Cardiac fibroblast (primary cell): Measurements from ENCODE around the gene LRRC23.
A peak's percentile ranks its signal among the peaks of the same experiment; 100 is the strongest.

ENCODE experiments used
- DNase-seq, 2 donors: peaks; one replicate each; pipeline versions ENCODE4 v3.0.0 to v3.0.0-alpha.2; 2010; ENCODE audit warnings: low read depth in 2 of 2
- H3K4me3 ChIP-seq, 2 donors: replicated peaks in 1 of 2; 1 replicate in 1 of 2; 2 replicates in 1 of 2; pipeline ENCODE4 v1.5.1; 2011; ENCODE audit warnings: low read depth in 2 of 2, low read length in 2 of 2, mild to moderate bottlenecking in 2 of 2, moderate library complexity in 1 of 2
- TF ChIP-seq, protein P1 (sequence below): IDR thresholded peaks from one replicate; pipeline ENCODE4 v1.5.1; 2011; ENCODE audit warnings: low read depth, mild to moderate bottlenecking, low read length, inconsistent platforms

Gene LRRC23

DNA sequence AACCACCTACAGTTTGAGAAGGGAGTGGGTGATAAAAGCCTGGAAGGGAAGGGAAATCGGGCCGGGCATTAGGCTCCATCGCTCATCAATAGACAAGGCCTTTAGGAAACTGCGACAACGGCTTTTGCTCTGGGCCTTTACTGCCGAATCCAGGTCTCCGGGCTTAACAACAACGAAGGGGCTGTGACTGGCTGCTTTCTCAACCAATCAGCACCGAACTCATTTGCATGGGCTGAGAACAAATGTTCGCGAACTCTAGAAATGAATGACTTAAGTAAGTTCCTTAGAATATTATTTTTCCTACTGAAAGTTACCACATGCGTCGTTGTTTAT, 38.7 kb downstream of the LRRC23 start:
- H3K4me3 ChIP-seq = no peak overlapping the region
- TF ChIP-seq, protein P1, sequence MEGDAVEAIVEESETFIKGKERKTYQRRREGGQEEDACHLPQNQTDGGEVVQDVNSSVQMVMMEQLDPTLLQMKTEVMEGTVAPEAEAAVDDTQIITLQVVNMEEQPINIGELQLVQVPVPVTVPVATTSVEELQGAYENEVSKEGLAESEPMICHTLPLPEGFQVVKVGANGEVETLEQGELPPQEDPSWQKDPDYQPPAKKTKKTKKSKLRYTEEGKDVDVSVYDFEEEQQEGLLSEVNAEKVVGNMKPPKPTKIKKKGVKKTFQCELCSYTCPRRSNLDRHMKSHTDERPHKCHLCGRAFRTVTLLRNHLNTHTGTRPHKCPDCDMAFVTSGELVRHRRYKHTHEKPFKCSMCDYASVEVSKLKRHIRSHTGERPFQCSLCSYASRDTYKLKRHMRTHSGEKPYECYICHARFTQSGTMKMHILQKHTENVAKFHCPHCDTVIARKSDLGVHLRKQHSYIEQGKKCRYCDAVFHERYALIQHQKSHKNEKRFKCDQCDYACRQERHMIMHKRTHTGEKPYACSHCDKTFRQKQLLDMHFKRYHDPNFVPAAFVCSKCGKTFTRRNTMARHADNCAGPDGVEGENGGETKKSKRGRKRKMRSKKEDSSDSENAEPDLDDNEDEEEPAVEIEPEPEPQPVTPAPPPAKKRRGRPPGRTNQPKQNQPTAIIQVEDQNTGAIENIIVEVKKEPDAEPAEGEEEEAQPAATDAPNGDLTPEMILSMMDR = no peak
- peak; percentile 96 to 97 for DNase-seq

DNA sequence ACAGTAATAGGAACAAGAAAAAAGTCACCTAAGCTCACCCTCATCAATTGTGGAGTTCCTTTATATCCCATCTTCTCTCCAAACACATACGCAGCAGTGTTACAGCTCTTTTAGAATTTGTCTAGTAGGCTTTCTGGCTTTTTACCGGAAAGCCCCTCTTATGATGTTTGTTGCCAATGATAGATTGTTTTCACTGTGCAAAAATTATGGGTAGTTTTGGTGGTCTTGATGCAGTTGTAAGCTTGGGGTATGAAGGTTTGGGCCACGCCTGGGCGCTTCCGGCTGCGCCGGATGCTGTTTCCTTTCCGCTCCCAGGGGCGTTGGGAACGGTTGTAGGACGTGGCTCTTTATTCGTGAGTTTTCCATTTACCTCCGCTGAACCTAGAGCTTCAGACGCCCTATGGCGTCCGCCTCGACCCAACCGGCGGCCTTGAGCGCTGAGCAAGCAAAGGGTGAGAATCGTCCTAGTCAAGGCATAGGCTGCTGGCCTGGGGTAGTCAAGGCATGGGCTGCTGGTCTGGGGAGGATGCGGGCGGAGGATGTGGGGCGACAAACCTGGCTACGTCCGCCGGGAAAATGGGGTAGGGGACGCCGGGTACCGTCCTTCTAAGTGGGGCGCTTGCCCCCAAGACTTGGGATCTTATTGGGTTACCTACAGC, 39.2 kb downstream of the LRRC23 start, which contains the start of the genes C12orf57 and RNU7-1:
Gene C12orf57, plus strand, starts transcription at position 301 of the 659 bp plus-strand sequence. Its CDS starts 100 bp downstream, at position 401.
Gene RNU7-1, plus strand, starts transcription at position 95 of the 659 bp plus-strand sequence.
- peak; percentile 88 to 95 for DNase-seq
- TF ChIP-seq, protein P1 = no peak
- peak within 1 kb of the TSS; percentile 80 to 83 for H3K4me3 ChIP-seq

DNA sequence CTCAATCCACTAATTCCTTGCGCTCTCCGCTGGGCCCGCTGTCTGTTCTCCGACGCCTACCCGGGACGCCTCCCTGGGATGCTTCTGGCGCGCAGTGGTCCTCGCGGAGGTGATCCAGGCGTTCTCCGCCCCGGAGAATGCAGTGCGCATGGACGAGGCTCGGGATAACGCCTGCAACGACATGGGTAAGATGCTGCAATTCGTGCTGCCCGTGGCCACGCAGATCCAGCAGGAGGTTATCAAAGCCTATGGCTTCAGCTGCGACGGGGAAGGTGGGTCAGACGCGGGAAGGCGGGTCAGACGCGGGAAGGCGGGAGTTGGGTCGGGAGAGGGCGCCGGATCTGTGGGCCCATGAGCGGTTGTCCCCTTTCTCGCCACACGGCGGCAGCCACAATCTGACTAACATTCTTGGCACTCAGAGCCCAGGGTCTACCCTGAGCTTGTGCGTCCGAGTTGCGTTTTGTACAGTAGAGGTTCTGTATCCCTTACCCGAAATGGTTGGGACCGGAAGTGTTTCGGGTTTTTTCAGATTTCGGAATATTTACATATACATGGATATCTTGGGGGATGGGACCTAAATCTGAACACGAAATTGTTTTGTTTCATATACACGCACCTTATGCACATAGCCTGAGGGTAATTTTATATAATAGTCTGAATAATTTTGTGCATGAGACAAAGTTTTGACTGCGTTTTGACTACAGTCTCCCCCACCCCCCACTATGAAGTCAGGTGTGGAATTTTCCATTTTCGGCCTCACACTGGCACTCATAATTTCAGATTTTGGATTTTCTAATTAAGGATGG, 40.0 kb downstream of the LRRC23 start:
- peak overlapping the region; percentile 80 to 83 for H3K4me3 ChIP-seq
- TF ChIP-seq, protein P1 = peak; percentile 88

DNA sequence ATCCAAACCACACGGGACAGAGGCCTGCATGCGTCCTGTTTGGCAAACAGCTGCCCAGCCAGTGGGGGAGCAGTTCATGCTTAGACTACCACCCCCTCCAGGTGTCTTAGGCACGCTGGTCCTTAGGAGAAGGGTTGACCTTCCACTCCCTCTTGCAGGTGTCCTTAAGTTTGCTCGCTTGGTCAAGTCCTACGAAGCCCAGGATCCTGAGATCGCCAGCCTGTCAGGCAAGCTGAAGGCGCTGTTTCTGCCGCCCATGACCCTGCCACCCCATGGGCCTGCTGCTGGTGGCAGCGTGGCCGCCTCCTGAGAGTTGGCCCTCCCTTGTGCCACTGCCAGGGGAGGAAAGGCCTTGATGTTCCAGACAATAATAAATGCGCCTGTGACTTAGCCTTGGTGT, 41.0 kb downstream of the LRRC23 start:
- TF ChIP-seq, protein P1 = no peak
- DNase-seq = no peak
- no peak overlapping the region for H3K4me3 ChIP-seq

More for the DNA sequence above, 40.0 kb downstream of the LRRC23 start:
- DNase-seq = peak; percentile 94 to 96

DNA sequence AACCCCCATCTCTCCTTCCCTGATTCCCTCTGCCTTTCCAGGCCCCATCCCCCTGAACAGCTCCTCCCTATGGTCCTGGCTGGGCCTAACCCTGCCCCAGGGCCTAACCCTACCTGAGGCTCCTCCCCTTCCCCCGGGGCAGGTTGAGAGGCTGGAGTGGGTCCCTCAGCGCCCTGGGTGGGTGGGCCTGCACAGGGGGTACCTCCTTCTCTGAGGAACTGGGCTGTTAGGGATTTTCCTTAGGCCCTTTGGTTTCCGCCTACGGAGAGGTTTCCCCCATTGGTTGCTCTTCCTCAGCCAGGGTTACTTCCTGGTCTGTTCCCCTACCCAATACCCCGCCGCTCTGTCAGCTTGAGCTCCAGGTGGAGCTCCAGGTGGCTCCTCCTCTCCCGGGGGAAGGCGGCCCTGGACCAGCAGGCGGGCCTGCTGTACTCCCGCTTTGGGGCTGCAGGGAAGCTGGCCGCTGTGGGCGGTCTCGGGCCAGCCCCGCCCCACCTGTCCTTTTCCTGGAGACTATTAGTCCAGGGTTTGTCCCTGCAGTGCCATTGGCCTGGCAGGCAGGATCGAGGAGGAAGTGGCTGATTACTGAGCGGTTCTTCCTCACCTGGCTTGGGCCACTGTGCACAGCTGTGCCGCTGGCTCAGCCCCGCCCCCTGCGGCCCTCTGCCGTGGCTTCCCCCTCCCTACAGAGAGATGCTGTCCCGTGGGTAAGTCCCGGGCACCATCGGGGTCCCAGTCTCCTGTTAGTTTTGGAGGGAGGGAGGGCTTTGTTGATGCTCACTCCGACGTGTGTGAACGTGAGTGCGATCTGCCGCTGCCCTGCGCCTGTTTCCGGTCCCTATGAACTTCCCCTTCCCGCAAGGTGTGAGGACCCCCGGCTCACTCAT, 41.7 kb downstream of the LRRC23 start:
- DNase-seq = no peak
- no peak overlapping the region for H3K4me3 ChIP-seq
- TF ChIP-seq, protein P1 = no peak

DNA sequence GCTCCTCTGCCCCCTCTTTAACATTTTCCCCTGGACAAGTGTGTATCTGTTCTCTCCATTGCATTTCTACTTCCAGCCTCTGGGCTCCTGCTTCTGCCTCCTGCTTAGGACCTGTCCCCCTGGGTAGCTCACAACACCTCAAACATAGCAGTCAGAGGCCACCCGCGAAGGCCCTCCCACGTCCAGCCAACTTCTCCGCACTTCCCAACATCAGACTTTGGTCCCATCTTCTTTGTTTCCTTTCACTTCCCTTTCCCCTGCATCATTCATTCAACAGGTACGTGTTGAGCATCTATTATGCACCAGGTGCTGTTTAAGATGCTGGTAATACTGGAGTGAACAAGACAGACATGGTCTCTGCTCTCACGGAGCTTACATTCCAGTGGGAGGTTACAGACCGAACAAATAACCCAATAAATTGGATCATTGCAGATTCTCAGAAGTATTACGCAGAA, 42.3 kb downstream of the LRRC23 start:
- TF ChIP-seq, protein P1 = no peak
- H3K4me3 ChIP-seq = no peak overlapping the region
- DNase-seq = no peak
